Activated CD4-positive, alpha-beta T cell treated with anti-CD3 and anti-CD28 coated beads, Interleukin-2, amount 10 ng/mL, durations not matched to agents 7 days and 5 days (primary cell): ENCODE data around the gene OR2T27. TPM values are rescaled to one million over a fixed set of nuclear protein-coding genes. Genes with fewer than 3 reads are reported as not detected.

Experiments used
- CTCF ChIA-PET: fragments of 350-600 bp; sonication (Branson Sonifier 250); formaldehyde crosslinking; loops from one replicate; lab custom pipeline; 2021; ENCODE audit warnings: antibody characterized with exemption; lab: Charles Lee
- POLR2A ChIA-PET: fragments of 350-600 bp; sonication (Branson Sonifier 250); formaldehyde crosslinking; loops from one replicate; lab custom pipeline; 2021; ENCODE audit warnings: antibody characterized with exemption; lab: Charles Lee
- DNase-seq: peaks from one replicate; pipeline ENCODE4 v3.0.0-alpha.2; 2020
- H3K27ac Mint-ChIP-seq: one replicate; pipeline ENCODE4 v1.8.0; 2021; ENCODE audit warnings: mild to moderate bottlenecking, moderate library complexity, mixed read lengths
- H3K27me3 Mint-ChIP-seq: one replicate; pipeline ENCODE4 v1.8.0; 2021; ENCODE audit warnings: mixed read lengths
- H3K36me3 Mint-ChIP-seq: one replicate; pipeline ENCODE4 v1.8.0; 2021; ENCODE audit warnings: low read depth, mixed read lengths
- H3K4me1 Mint-ChIP-seq: one replicate; pipeline ENCODE4 v1.8.0; 2021; ENCODE audit warnings: mixed read lengths
- H3K4me3 Mint-ChIP-seq: one replicate; pipeline ENCODE4 v1.8.0; 2021; ENCODE audit warnings: mild to moderate bottlenecking, moderate library complexity, mixed read lengths
- H3K9me3 Mint-ChIP-seq: one replicate; pipeline ENCODE4 v1.8.0; 2021; ENCODE audit warnings: mixed read lengths
- total RNA-seq, 2 experiments: library from RNA; stranded (reverse); gene quantifications; one replicate each; pipeline ENCODE4 v1.2.3, GENCODE V29; 2021

The OR2T27 gene
- total RNA-seq, 2 experiments from 2014 or later, result not detected

DNA sequence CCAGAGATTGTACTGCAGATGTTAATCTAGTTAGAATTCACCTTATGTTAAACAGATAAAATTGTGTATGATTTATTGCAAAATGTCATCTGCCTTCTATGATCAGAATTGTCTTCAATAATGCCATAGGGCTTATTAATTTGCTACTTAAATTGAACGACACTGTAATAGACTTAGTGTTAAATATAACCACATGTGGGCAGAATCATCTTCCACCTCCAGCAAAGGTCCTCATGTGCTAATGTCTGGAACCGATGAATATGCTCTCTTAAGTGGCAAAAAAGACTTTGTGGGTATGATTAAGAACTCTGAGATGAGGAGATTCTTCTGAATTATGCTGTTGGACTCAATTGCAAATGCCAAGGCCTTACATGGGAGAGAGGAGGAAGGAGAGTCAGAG is 24.8 kb downstream of the OR2T27 start:
- no peaks in the 10 kb centered on the region for H3K36me3 Mint-ChIP-seq
- H3K4me1 Mint-ChIP-seq, result no peaks in the 10 kb centered on the region
- no peak overlapping the region for H3K4me3 Mint-ChIP-seq
- ChIA-PET POLR2A (no interaction called here), CTCF (no interaction called here)
- DNase-seq, result no peak
- H3K9me3 Mint-ChIP-seq, result no peaks in the 10 kb centered on the region
- H3K27ac Mint-ChIP-seq, result no peak overlapping the region
- H3K27me3 Mint-ChIP-seq, result no peaks in the 10 kb centered on the region

DNA sequence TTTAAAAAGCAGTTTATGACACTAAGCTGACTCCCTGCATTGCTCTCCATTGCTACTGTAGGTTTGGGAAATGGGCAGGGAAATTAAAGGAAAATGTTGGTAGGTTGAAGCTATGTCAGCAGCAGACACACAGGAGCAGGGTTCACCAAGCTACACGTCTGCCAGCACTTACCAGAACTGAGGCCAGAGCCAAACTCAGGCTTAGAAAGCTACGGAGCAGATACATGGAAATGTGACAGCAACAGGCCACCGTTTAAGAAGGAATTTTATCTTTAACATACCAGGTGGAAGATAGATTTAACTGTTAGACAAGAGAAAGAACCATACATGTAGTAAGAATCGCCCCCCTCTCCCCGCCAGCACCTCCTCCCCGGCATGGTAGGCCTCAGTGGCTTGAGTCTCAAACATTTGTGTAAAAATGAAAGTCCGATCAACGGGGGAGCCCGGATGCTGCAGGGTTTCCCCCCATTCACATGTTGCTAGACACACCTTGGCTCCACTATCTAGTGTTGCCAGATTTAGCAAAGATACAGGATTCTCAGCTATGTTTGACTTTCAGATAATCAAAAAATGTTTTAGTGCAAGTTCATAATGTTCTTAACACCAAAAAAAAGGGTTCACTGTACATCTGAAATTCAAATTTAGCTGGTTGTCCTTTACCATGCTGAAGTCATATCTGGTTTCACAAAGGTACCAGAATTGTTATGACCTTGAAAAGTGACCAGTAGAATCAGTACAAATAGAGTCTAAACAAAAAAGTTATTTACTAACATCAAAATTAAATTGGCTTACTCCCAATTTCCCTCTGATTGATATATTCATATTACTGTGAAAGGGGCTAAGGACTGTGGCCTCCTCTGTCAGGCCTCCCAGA is 27.1 kb downstream of the OR2T27 start:
- Mint-ChIP-seq H3K36me3 (no peaks in the 10 kb centered on the region), H3K4me3 (no peak overlapping the region), H3K27ac (no peak overlapping the region), H3K27me3 (no peaks in the 10 kb centered on the region), H3K9me3 (no peaks in the 10 kb centered on the region), H3K4me1 (no peaks in the 10 kb centered on the region)
- ChIA-PET POLR2A (no interaction called here), CTCF (no interaction called here)
- DNase-seq, result no peak

DNA sequence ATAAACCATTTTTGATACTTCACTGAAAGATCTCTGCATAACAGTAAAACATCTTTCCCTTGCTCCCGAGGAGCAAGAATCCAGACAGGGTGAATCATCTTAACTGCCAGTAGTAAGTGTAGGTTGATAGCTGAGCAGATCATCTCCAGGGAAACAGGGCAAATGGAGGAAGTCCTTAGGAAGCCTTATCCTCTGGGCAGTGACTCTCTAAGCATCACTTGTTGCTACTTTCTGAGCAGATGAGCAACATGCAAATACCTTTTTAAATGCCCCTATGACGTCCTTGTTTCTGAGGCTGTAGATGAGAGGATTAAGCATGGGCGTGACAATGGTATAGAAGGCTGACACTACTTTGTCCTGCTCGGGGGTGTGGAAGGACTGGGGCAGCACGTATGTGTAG is 29.4 kb downstream of the OR2T27 start:
- Mint-ChIP-seq H3K4me3 (no peak overlapping the region), H3K27ac (no peak overlapping the region), H3K27me3 (no peaks in the 10 kb centered on the region), H3K36me3 (no peaks in the 10 kb centered on the region), H3K9me3 (no peaks in the 10 kb centered on the region), H3K4me1 (no peaks in the 10 kb centered on the region)
- ChIA-PET CTCF (no interaction called here), POLR2A (no interaction called here)
- no peak for DNase-seq

DNA sequence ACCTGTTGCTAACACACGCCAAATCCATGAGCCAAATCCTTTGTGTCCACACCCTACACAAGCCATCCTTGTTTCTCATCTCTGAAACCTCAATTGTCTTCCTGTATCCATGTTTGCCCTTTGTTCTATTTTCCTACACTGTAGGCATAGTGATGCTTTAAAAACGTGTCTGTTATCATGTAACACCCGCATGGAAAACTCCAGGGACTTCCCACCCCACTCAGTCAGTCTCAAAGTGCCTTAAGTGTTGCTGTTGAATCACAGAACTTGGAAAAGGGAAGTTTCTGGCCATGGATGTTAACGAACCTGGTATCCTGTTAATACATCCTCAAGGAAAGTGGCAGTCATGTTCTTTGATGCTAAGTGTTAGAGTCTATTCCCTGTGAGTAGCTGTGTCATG is 30.2 kb downstream of the OR2T27 start:
- no peak overlapping the region for H3K4me3 Mint-ChIP-seq
- no peaks in the 10 kb centered on the region for H3K4me1 Mint-ChIP-seq
- H3K27me3 Mint-ChIP-seq, result no peaks in the 10 kb centered on the region
- POLR2A ChIA-PET, result no interaction called here
- H3K9me3 Mint-ChIP-seq, result no peaks in the 10 kb centered on the region
- no peak for DNase-seq
- no peak overlapping the region for H3K27ac Mint-ChIP-seq
- H3K36me3 Mint-ChIP-seq, result no peaks in the 10 kb centered on the region
- CTCF ChIA-PET, result no interaction called here

DNA sequence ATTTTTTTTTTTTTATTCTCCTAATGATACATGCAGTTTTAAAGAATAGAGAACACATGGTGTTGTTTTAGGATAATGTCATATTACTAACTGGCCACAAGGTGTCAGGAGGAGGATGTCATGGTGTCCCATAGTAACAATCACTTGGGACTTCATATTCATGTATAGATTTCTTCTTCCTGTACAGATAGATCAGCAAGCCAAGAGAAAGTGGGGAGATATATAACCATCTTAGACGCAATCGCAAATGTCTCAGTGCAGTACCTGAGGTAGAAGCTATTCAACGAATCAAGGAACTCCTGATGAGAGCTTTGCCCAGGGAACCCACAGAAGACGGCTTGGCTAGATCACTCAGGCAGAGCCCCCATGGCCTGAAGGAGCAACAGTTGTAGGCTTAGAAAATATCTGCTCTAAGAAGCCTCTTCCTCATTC is 32.7 kb downstream of the OR2T27 start:
- H3K9me3 Mint-ChIP-seq, result no peaks in the 10 kb centered on the region
- peak overlapping the region; percentile 39 for H3K27ac Mint-ChIP-seq
- H3K4me1 Mint-ChIP-seq, result no peaks in the 10 kb centered on the region
- ChIA-PET POLR2A (no interaction called here), CTCF (no interaction called here)
- H3K4me3 Mint-ChIP-seq, result no peak overlapping the region
- H3K27me3 Mint-ChIP-seq, result no peaks in the 10 kb centered on the region
- DNase-seq, result peak; percentile 27
- no peaks in the 10 kb centered on the region for H3K36me3 Mint-ChIP-seq

DNA sequence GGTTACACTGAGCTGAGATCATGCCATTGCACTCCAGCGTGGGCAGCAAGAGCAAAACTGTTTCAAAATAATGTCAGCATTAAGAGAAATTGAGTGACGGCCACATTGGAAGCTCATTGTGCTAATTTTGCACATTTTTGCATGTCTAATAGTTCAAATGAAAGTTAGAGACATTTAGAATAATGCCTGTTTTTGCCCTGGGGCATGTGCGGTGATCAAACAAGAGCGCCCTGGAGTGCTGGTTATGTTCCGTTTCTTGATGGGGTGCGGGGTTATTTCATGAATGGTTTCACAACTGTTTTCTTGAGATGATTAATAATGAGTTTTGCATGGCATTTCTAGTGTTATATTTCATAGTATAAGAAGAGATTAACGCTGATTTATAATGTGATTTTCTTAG is 33.6 kb downstream of the OR2T27 start:
- no peak overlapping the region for H3K4me3 Mint-ChIP-seq
- no peaks in the 10 kb centered on the region for H3K36me3 Mint-ChIP-seq
- DNase-seq, result no peak
- no peaks in the 10 kb centered on the region for H3K9me3 Mint-ChIP-seq
- CTCF ChIA-PET, result no interaction called here
- H3K27ac Mint-ChIP-seq, result no peak overlapping the region
- no peaks in the 10 kb centered on the region for H3K27me3 Mint-ChIP-seq
- POLR2A ChIA-PET, result no interaction called here
- no peaks in the 10 kb centered on the region for H3K4me1 Mint-ChIP-seq

DNA sequence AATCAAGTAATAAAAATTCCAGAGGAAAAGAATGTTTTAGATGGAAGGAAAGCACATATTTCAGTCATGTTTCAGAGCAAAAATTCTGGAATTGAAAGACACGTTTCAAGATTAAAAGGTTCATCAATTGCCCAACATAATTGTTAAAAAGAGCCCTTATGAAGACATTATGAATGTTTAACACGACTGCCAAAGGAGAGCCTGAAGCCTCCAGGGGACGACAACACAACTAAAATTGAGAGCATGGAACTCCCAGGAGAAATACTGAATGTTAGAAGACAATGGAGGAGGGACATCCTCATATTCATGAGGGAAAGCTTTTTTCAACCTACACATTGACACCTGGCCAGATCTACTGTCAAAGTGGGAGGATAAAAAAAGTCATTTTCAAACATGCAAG is 36.5 kb downstream of the OR2T27 start:
- POLR2A ChIA-PET, result no interaction called here
- peaks cover 2% of the 10 kb centered on the region for H3K27me3 Mint-ChIP-seq
- no peak overlapping the region for H3K4me3 Mint-ChIP-seq
- CTCF ChIA-PET, result no interaction called here
- H3K36me3 Mint-ChIP-seq, result no peaks in the 10 kb centered on the region
- peaks cover under 1% of the 10 kb centered on the region for H3K4me1 Mint-ChIP-seq
- DNase-seq, result peak; percentile 62
- H3K27ac Mint-ChIP-seq, result no peak overlapping the region
- H3K9me3 Mint-ChIP-seq, result no peaks in the 10 kb centered on the region

DNA sequence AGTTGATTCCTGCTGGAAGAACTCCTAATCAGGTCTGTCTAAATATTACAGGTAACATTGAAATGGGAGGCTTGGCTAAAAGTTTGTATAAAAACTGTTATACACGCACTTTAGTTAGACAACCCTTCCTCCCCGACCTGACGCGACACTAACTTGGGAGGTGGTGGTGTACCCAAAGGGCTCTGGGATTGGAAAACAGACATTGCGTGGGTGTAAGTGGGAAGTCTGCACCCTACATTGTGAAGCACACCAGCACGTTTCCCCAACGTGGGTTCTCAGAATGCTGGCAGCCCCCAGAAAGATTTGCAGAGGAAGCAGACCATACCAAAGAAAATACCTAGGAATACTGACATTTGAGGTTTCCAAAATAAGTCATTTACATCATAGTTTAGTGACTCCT is 37.2 kb downstream of the OR2T27 start:
- H3K4me3 Mint-ChIP-seq, result no peak overlapping the region
- H3K27me3 Mint-ChIP-seq, result peaks cover 2% of the 10 kb centered on the region
- no peak for DNase-seq
- H3K4me1 Mint-ChIP-seq, result peaks cover 5% of the 10 kb centered on the region
- H3K36me3 Mint-ChIP-seq, result no peaks in the 10 kb centered on the region
- no peaks in the 10 kb centered on the region for H3K9me3 Mint-ChIP-seq
- CTCF ChIA-PET, result no interaction called here
- H3K27ac Mint-ChIP-seq, result no peak overlapping the region
- POLR2A ChIA-PET, result no interaction called here

DNA sequence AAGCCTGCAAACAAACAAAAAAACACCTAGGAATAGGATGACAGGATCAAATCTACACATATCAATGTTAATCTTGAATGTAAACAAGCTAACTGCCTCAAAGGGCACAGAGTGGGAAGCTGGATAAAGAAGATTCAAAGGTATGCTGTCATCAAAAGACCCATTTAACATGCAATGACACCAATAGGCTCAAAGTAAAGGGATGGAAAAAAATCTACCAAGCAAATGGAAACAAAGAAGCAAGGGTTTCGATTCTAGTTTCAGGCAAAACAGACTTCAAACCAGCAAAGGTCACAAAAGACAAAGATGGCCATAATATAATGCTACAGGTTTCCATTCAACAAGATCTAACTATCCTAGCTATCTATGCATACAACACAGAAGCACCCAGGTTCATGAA is 41.6 kb downstream of the OR2T27 start:
- Mint-ChIP-seq H3K27me3 (peaks cover 2% of the 10 kb centered on the region), H3K27ac (no peak overlapping the region), H3K4me1 (peaks cover 6% of the 10 kb centered on the region), H3K9me3 (no peaks in the 10 kb centered on the region), H3K36me3 (no peaks in the 10 kb centered on the region), H3K4me3 (no peak overlapping the region)
- ChIA-PET POLR2A (no interaction called here), CTCF (no interaction called here)
- DNase-seq, result no peak

DNA sequence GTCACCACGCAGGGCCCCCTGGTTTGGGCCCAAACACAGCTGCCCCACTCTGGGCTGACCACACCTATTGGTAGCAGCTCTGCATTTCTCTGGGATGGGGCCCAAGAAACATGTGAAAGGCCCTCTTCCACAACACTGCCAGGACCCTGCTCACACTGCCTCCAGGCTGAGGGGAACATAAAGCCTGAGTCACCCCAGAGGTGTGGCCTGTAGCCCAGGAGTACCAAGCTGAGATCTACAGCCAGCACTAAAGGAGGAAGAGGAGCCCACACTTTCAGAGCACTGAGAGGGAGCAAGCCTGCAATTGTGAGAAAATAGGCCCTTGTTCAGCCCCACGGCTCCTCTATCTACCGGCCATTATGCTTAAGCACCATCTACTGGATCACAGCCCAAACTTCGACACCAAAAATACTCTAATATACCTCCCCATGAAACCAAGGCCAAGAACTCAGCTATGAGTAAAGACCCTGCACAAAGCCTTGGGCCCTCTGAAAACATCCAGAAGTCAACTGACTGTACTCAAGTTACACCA is 43.4 kb downstream of the OR2T27 start:
- H3K4me3 Mint-ChIP-seq, result no peak overlapping the region
- H3K9me3 Mint-ChIP-seq, result no peaks in the 10 kb centered on the region
- no peak for DNase-seq
- H3K4me1 Mint-ChIP-seq, result peaks cover 6% of the 10 kb centered on the region
- no peaks in the 10 kb centered on the region for H3K36me3 Mint-ChIP-seq
- ChIA-PET CTCF (interaction anchor here (1.2 kb wide), 1 partner anchor 23 kb away, joined by 3 read pairs; no protein-coding TSS in a partner anchor), POLR2A (no interaction called here)
- no peak overlapping the region for H3K27ac Mint-ChIP-seq
- H3K27me3 Mint-ChIP-seq, result peaks cover 2% of the 10 kb centered on the region

DNA sequence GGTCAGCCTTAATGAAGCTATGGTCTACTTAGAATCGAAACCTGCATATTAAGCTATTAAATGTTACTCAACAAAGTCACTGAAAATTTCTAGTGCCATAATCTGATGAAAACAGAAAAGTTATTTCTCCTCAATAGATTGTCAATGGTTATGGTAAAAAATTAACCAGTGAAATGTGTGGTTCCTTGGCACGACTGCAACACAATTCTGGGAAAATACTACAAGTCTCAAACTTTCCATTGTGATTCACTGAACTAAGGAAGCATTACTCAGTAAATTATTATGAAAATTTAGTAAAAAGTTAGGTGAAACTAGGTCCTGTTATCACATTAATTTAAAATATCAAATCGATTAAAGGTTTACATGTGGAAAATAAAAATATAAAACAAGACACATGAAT is 45.0 kb downstream of the OR2T27 start:
- H3K4me3 Mint-ChIP-seq, result no peak overlapping the region
- H3K9me3 Mint-ChIP-seq, result no peaks in the 10 kb centered on the region
- peaks cover 6% of the 10 kb centered on the region for H3K4me1 Mint-ChIP-seq
- H3K36me3 Mint-ChIP-seq, result no peaks in the 10 kb centered on the region
- DNase-seq, result no peak
- peaks cover 2% of the 10 kb centered on the region for H3K27me3 Mint-ChIP-seq
- POLR2A ChIA-PET, result no interaction called here
- CTCF ChIA-PET, result no interaction called here
- no peak overlapping the region for H3K27ac Mint-ChIP-seq
